Fibroblast of skin of scalp (primary cell): ENCODE results near the gene AP3S2.
A peak's percentile ranks its signal among the peaks of the same experiment; 100 is the strongest.
"Not testable (repeated sequence)": the region's sequence is repeated elsewhere in the genome, so short reads cannot be mapped to it uniquely, and the experiment has no call there.

Source experiments
- DNase-seq: peaks from one replicate; pipeline ENCODE4 v3.0.0-alpha.2; 2013

AP3S2 gene

GRCh38 chr15:89864958-89865739 lies 28.6 kb downstream of the AP3S2 start:
- DNase-seq: no peak

DNA sequence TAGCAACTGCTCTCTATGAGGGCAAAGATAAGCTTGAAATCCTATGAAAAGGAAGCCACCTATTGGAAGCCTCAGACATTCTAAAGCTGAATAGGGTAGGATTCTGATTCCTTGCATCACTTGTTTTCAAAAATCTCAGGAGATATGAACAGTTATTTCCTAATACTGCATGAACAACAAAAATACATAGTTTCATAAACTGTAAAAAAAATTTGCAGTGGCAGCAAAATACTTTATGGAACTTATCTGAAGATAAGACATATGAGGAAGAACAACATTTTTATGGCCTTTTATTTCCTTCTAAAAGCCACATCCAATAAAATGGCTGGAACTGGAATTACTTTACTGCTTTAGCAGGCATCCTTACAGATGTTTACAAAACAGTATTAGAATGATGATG lies 29.9 kb downstream of the AP3S2 start:
- no peak for DNase-seq

GRCh38 chr15:89860891-89861290 lies 32.9 kb downstream of the AP3S2 start:
- DNase-seq: no peak

DNA sequence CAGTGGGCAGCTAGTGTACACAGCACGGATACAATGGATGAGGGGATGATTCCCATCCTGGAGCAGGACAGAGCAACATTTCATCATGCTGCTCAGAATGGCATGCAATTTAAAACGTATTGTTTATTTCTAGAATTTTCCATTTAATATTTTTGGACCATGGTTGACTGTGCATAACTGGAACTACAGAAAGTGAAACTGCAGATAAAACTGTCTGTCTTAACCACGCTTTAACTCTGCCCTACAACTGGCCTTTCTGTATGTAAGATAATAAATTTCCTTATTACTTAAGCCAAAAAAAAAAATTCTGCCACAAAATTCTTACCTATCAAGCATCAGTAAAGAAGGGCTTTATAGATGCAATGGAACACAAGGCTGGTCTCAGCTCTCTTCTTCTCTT lies 33.4 kb downstream of the AP3S2 start:
- DNase-seq: no peak

- no peak for DNase-seq
These were observed 34.9 kb downstream of the AP3S2 start for GRCh38 chr15:89858661-89859458.

DNA sequence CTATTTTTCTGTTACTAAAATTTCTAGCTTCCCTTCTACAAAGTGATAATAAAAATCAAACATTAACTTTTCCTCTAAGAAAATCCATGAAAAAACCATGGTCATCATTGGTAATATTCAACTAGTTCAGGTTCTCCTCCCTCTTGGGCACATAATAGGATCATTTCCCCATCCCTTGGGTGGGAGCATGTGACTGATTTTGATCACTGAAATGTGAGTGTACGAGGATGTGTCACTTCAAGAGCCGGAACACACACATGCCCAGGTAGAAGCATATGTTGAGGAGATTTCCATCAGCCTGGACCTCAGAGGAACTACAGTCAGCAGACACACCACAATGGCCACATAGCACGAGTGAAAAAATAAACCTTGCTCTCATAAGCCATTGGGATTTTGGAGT lies 36.1 kb downstream of the AP3S2 start:
- no peak for DNase-seq

DNA sequence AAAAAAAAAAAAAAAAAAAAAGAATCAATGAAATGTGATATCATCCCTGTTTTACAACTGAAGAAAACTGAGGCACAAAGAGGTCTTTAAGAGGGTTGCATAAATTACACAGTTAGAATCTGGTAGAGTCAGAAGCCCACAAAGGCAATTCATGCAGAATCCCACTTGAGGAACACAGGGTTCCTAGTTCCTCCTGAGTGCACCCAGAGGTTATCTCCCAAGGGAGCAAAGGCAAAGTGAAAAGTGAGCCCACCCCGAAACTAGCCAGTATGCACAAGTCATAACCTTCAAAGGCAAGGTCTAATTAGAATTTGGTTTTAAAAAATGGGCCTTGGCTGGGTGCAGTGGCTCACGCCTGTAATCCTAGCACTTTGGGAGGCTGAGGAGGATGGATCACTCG lies 37.8 kb downstream of the AP3S2 start:
- DNase-seq: no peak

DNA sequence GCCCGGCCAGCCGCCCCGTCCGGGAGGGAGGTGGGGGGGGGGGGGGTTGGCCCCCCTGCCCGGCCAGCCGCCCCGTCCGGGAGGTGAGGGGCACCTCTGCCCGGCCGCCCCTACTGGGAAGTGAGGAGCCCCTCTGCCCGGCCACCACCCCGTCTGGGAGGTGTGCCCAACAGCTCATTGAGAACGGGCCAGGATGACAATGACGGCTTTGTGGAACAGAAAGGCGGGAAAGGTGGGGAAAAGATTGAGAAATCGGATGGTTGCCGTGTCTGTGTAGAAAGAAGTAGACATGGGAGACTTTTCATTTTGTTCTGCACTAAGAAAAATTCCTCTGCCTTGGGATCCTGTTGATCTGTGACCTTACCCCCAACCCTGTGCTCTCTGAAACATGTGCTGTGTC lies 38.9 kb downstream of the AP3S2 start:
- not testable (repeated sequence) for DNase-seq

GRCh38 chr15:89852342-89852995 lies 41.3 kb downstream of the AP3S2 start:
- DNase-seq: no peak

- DNase-seq: no peak
These were observed 42.0 kb downstream of the AP3S2 start for GRCh38 chr15:89851673-89852341.

DNA sequence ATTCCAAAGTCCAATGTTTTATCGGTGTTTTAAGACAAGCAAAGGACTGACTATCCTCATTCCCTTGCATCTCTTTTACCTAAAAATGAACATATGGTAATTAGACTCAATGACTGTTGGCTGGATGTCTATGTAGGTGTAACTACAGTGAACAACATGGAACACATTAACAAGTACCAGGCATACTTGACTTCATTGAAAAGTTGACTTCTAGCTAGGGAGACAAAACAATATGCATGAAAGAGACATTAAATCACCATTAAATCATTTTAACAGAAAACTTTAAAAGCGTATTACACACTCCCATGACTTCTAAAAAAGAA lies 44.9 kb downstream of the AP3S2 start:
- DNase-seq: no peak

- DNase-seq: no peak
These were observed 46.7 kb downstream of the AP3S2 start for GRCh38 chr15:89847101-89847500.

- DNase-seq: peak; percentile 92
These were observed 48.4 kb downstream of the AP3S2 start for GRCh38 chr15:89845305-89845893.

DNA sequence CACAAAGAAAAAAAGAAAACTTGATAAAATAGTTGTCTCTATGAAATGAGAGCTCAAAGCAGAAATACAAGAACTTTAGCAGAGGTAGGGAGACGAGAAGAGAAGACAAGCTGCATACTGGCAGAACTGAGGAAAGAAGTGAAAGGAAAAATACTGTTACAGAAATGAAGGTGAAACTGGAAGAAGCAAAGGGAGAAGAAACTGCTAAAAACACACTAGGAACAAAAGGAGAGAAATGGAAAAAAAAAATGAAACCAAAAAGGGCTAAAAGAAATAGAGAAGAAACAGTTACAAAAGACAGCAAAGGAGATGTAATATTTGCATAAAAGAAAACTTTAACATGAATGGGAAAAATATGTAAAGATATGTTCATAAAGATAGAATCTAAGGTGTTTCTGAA lies 51.8 kb downstream of the AP3S2 start:
- DNase-seq: no peak

GRCh38 chr15:89841306-89841705 lies 52.5 kb downstream of the AP3S2 start:
- DNase-seq: no peak

- no peak for DNase-seq
These were observed 54.5 kb downstream of the AP3S2 start for GRCh38 chr15:89839167-89839810.

GRCh38 chr15:89837830-89838178 lies 56.0 kb downstream of the AP3S2 start:
- no peak for DNase-seq

DNA sequence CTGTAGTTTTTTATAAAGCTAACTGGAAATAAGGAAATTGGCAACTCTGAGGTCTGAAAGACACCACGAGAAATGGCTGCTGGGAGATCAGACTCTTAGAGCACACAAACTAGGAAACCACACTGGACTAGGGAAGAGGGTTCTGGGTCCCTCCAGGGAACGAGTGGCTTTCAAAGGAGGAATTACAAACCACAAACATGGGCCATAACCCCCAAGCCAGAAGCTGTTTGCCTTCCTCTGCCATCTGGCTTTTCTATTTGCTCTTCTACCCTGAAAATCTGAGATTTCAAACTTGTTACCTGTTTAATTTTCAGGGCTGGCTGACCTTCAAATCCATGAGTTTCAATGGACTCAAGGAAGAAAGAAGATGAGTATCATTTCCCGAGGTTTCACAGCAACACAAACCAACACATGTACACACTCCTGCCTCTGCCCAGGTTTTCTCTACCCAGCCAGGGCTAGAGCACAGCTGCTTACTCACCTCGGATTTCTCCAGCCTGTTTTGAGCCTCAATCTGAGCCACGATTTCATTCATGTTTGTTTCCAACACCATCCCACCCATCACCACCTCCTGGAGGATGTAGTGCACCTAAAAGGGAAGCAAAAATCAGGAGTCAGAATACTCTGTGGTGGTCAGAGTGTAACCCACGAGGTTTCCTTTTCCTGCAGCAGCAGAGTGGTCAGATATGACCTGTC lies 56.5 kb downstream of the AP3S2 start:
- DNase-seq: peak; percentile 79

GRCh38 chr15:89836267-89837133 lies 57.3 kb downstream of the AP3S2 start:
- peak; percentile 97 for DNase-seq

DNA sequence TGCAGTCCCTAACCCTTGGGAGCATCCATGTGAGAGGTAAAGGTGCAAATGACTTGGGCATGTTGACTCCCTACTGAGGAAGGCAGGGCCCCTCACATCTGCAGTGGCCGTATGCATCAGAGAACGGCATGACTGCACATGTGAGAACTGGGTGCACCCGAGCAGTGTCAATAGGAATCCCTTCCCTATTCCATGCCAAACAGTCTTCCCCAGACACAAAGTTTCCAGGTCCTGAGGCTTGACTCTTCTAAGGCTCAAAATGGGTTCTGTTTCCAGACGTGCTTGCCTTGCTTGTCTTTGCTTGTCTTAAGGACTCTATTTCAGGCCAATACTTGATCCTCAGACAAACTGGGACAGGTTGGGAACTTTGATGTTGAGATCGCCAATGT lies 58.6 kb downstream of the AP3S2 start:
- no peak for DNase-seq
